CD4-positive, alpha-beta T cell treated with Interleukin-2 at 100 ng/mL for 4 hours (primary cell): ENCODE measurements around the gene MRRF.

ENCODE experiments used
- DNase-seq: peaks from one replicate; pipeline ENCODE4 v3.0.0-alpha.2; 2020; ENCODE audit warnings: low spot score

The MRRF gene

DNA sequence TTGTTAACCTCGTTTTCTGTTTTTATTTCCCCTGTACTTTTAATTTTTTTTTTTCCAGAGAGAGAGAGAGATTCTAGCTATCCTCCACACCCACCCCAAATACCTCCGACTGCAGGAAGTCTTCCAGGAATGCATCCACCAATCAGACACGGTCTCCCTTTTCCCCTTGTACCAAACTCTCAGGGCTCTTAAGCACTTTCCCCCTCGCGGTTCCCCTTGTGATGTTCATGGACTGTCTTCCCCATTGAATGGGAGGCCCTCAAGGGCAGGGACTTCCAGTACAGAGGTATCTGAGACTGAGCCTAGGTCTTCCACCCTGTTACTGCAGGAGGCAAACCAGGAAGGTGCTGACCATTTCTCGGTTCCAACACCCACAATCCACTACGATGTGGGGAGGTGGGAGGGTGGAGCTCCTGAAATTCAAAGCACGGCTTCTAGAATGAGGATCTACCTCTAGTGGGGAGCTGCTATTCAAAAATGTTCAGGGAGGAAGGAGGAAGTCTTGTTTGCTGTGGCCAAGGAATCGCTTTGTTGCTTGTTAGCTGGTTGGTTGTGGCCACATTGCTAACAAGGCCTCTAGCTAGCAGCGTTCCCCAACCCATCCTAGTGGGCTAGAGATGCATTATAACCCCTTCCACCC, 68.6 kb downstream of the MRRF start:
- no peak for DNase-seq

DNA sequence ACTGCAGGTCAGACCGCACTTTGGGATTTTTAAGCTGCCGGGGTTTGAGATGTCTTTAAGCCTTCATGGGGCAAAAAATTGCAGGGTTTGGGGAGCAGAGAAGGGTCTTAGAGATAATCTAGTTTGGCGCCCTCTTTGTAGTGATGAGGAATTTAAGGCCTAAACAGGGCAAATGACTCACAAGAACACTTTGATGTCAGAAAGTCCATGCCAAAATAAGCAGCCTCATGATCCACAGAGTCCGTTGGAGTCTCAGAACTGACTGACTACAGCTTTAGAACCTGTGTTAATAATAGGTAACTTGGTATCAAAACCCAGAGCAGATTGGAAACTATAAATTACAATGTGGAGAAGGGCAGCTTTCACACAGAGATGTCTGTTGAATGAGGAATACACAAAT, 70.2 kb downstream of the MRRF start:
- DNase-seq = no peak

DNA sequence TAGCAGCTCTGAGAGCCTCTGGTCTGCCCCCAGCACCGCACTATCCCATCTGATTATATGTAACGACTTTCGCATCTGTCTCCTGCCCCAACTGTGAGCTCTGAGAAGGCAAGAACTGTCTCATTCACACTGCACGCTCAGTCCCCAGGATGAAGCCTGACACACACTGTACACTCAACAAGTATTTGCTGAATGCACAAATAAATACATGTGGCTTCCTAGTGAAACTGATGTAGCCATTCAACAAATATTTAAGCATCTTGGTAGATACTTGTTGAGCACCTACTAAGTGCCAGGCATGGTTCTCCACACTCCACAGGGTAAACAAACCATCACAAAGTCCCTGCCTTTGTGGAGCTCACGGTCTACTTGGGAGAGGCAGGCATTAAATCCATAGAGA, 71.5 kb downstream of the MRRF start:
- no peak for DNase-seq

DNA sequence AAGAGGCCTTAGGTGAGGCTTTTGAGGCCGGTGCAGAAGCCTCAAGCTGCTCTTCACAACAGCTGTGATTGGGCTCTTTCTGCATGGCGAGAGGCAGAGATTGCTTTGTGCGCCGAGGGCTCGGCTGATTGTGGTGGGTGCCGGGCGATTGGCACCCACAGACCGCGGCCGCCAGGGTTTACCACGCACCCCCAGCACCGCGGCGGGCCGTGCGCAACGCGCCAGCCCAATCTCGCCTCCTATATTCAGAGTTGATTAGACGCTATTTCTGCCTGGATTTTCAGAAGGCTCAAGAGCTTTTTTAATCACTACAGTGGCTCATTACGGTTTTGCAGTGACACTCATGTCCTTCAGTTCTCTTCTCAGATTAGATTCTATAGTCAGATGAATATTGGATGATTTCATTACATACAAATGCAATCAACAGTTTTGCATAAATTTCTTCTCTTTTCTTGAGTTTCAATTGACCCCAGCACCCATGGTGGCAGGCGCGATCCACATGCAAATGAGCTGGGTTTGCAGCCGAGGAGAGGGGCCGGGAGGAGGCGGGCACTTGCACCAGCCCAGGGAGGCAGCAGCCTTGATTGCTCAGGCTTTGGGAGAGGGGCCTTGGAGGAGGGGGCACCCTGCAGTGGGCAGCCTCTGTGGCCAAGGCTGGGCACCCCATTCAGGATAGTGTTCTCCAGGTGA, 72.3 kb downstream of the MRRF start:
- DNase-seq = no peak

DNA sequence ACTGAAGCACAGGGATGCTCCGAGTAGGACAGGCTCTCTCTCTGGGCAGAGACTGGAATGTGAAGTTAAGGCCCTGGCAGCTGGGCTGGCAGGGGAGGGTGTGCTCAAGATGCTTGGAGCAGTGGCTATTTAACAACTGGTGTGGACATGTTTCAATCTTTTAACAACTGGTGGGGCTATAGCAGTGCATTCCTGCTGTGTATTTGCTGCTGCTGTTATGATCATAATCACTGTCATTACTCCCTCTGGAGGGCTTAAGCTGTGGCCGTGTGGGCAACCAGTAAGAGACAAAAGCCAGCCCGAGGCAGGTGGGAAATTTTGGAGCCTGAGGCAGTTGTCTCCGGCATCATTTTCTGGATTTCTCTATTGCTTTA, 72.9 kb downstream of the MRRF start:
- DNase-seq = no peak

DNA sequence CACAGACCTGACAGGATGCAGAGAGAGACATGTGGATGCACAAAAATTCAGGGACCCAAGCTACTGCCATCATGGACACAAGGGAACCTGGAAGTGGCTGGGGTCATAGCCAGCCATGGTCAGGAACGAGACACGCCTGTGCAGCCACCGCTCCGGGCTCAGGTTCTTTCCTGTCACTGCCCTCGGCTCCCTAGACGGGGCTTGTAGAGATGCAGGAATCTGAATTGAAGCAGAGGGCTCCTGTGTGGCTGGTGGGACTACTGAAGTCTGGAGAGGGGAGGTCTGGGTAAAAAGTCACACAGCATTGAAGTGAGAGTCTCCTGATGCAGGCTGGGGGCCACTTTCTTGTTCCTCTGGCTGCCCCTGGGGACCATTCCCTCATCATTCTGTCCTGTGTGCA, 73.9 kb downstream of the MRRF start:
- DNase-seq = no peak

DNA sequence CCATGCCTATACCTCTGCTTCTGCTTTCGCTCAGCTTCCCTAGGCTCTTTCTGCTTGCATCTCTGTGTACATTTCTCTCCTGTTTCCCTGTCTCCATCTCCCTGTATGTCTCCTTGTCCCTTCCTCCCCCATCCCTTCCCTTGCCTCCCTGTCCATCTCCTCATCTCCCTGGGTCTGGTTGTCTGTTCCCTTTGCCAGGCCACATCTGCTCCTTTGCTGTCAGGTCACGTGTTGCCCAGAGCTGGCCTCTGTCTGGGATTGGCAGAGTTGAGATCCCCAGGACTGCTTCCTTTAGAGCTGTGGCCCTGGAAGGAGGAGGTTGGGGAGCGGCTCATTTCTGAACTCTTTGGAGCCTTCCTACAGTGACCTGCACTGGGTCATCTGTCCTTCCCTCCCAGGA, 74.3 kb downstream of the MRRF start:
- no peak for DNase-seq

DNA sequence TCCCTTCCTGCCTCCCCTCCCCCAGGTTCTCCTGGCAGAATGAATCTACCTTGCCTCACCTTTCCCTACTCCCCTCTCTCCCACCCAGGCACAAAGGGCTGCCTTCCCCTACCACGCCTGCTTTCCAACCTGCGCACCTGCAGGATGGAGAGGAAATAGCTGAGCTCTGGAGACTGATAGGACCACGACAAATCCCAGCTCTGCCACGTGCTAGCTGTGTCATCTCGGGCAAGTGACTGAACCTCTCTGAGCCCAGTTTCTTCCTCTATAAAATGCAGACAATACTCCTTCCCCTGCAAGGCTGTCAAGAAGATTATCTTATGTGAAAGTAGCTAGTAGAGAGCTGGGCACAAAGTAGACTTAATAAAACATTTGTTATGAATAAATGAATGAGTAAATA, 74.9 kb downstream of the MRRF start:
- DNase-seq = no peak

DNA sequence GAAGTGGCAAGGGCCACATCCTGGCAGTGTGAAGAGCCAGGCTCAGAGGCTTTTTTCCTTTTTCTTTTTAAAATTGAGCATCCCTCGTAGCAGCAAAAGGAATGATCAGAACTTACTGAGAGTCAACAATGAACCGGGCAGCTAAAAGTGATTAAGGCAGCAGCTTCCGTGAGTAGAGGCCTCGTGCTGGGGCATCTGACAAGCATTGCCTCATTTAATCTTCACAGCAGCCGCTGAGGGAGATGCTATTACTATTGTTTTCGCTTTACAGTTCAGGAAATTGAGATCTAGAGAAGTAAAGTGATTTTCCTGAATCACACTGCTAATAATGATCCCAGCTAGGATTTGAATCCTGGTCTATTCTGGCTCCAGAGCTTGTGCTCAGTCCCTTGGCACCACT, 75.5 kb downstream of the MRRF start:
- no peak for DNase-seq

DNA sequence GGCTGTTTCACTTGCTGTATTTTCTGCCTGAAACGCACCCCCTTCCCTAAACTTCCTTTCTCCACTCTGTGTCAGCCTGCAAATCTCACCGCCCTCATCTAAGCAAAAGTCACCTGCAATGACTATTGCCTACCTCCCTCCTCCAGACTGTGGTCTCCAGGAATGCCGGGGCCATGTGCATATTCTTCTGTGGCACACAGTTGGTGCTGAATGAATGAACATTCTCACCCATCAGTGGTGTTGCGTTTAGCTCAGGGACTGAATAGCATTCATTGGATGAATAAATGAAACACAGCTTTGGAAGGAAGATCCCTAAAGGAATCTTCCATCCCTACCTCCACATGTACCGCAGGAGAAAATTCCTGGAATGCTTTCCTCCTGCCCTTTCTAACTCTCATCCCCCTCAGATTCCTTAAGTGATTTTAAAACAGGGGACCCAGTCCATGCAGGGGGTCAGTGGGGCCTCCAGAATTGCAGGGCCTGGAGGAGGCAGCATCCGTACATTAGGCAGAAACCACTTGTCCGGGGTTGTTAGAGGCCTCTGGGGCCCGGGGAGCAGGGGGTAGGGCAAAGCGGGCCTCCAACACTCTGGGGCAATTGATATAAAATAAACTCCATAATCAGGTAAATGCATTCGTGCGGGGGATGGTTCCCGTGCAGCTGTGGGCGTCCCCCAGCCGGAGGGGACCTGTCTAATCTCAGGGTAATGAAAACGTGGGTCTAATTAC, 77.8 kb downstream of the MRRF start:
- no peak for DNase-seq

DNA sequence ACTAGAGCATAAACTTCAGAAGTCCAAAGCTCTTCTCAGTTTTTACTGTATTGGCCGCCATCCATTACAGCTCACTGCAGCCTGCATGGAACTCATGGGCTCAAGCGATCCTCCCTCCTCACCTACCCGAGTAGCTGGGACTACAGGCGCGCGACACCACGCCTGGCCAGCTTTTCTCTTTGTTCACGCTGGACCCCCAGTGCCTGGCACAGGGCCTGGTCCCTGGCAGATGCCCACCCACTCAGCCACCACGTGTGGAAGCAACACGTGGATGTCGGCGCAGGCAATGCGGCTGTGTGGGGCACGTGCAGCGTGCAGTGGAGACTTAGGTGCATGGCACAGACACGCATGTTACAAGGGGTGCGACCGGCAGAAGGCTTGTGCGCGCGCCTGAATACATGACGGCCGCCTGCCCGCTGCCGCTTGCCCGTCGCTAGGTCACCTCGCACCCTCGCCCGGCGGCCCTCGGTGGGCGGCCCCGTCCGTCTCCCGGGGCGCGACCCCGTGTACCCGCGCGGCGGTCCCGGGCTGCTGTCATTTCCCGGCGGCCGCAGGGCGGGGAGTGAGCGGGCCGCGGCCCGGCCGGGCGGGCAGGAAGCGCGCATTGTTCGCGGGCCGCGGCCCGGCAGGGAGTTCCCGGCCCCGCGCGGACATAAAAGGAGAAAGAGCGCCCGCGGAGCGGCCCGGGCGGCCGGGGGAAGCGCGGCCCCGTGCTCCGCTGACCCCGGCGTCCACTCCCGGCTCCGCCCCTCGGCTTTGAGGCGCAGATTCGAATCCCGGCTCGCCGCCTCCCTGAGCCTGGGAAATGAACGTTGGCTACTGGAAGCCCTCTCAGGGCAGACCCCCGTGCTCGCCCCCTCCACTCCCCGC, 82.0 kb downstream of the MRRF start:
- no peak for DNase-seq

DNA sequence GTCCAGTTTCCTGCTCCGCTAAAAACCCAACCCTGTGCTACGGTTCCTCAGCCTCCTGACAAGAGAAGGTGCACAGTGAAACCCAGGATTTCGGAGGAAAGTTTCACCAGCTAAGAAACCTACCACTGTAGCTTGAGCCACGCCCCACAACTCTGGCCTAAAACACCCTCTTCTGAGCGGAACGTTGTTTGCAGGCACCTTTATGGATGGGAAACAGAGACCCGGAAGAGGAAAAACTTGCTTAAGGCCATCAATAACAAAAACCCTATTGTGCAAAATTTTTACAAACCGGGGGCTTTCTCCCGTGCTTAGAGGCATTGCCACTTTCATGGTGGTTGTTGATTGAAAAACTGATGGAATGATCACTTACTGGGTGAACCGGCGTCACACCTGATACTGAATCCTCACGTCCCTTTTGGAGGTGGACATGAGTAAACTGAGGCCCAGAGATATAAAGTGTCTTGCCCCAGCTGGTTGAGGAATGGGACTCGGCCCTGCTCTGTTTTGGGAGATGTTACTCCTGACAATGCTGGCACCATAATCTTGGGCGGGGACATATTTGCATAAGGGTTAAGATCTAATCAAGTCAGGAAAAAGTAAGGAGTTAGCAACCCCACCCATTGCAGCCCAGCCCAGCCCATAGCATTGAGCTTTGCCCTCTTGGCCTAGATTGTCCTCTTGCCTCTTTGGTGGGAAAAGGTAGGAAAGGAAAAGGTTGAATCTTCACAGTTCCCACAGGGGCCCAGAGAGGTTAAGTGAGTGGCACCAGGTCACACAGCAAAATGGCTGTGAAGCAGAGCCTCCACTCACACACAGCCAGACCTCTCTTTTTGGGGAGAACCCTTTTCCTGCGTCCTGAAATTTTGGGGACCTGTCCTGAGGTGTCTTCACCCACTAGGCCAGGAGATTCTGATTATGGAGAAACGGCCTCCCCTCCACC, 82.9 kb downstream of the MRRF start:
- DNase-seq = no peak

DNA sequence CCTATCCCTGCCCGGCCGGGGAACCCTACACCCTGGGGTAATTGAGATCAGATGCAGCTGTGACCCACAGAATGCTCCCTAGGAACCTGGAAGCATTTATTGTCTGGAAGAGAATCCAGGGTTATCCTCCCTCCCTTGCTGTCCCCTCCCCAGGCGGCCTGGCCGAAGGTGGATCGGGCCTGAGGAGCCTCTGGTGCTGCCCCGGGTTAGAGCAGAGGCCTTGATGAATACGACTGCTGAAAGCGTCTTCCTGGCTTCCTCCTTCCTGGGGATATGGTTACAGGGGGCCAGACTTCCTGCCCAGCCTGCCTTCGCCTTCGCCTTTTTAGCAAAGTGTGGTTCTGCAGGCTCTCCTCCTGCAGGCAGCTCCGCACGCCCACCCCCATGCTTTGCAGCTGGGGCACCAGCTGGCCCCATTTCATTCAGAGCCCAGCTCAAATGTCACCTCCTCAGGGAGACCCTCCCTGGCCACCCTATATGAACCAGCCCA, 83.7 kb downstream of the MRRF start:
- no peak for DNase-seq

DNA sequence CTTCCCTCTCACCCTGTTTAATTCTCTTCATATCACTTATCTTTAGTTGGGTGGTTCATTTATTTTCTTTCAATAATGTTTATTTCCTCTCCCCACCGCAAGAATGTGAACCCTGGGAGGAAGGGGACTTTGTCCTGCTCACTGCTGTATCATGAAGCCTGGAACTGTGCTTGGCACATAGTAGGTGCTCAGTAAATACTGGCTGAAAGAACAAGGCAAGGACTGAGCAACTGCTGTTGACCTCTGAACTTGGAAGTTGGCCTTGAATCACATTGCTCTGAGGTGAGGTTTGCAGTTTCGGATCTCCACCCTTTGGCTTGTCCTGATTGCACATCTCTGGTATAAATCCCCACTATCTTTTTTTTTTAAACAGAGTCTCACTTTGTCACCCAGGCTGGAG, 84.1 kb downstream of the MRRF start:
- DNase-seq = no peak

DNA sequence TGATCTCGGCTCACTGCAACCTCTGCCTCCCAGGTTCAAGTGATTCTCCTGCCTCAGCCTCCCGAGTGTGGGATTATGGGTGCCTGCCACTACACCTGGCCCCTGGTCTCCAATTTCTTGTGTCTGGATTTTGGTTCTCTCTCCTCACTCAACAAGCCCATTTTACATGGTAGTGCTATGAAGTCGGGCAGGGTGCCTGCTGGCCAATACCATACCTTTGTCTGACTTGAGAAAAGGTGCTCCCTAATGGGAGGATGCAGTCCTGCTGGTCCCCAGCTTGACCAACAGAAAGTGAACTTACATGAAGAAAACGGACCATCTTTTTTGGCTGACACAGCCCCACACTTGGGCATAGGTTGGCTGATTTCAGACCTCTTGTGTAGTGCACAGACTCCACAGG, 84.5 kb downstream of the MRRF start:
- no peak for DNase-seq

DNA sequence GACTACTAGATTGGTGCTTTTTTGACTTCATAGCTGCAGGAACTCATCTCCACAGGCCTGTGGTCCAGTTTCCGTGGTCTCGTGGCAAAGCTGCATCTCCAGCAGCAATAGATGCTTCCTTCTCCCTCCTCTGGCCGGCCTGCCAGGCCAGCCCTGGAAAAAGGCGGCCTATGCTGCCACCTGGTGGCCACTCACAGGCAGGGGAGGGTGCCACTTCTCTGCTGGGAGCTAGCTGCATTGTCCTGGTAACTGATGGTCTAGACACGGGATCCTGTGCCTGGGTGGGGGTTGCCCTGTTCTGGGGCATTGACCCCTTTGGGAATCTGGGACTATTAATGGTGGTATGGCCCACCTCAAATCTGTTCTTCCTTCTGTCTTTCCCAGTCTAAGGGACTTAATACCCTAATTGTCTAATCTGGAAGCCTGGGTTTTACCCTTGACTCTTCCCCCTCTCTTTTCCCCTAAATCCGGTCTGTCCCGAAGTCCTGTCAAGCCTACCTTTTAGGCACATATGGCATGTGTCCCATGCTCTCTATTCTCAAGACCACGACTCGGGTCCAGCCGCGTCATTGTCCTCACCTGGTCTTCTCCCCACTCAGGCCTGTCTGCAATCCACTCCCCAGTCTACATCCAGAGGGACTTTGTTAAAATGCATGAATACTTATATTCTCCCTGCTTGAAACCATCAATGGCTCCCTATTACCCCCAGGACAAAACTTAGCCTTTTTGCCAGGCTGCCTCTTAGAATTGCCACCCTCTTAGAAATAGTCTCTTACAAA, 86.1 kb downstream of the MRRF start:
- peak; percentile 74 for DNase-seq

DNA sequence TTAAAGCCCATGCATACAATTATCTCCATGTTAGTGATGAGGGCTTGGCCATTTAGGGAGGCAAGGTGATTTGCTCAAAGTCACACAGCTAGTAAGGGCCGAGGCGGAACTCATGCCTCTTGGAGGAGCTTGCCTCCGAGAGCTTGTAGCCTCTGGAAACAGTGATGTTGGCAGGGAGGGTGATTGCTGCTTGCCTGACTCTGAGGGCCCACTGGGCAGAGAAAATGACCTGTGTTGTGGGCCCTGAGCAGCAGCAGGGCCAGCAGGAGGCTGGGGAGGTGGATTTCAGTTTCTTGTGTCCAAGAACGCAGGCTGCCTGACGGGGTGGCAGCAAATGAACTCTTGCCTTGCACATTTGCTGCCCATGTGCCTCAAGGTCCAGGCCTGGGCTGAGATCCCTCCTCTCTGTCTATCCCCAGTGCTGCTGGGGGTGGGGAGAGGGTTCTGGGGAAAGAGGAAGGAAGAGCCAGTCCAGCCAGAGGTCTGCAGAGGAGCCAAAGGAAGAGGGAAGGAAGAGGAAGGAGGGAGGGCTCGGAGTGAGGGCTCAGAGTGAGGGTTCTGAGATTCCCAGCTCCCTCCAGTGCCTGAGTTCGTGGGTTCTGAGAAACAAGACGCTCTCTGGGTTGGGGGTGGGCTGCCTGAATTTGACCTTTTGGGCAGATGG, 90.0 kb downstream of the MRRF start:
- no peak for DNase-seq

DNA sequence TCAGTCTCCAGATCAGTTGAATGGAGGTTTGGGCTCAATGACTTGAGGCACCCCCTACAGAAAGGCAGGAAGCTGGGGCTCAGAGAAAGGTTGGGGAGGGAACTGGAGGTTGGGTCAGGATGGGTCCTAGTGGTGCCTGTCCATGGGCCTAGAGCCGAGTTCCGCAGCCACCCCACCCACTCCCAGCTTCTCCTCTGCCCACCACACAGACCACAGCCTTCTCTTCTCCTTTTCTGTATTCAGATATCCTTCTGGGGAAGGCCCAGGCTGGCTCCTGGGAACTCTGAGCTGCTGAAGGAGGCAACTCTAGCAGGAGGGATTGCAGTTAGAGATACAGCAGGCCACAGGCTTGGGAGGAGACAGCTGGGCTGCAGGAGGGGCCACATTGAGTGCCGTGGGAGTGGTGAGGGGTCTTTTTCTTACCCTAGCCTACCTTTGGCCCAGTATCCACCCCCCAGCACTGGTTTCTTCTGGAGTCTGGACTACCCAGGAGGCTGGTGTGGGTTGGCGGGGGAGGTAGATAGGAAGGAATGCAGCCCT, 90.7 kb downstream of the MRRF start:
- no peak for DNase-seq

DNA sequence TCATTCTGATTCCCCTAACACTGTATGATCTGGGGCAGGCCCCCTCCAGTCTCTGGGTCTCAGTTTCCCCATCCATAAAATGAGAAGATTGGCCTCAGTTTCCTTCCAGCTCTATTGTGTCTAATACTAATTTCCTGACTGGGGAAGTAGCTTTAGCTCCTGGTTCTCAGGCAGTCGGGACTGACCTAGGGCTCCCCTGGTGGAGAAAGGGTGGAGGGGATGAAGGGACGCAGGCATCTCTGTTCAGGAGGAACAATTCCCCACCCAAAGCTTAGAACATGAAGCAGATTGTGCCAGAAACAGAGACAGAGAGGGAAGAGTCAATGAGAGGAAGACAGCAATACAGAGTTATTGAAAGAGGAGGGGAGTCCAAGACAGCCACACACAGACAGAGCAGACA, 91.9 kb downstream of the MRRF start:
- no peak for DNase-seq

DNA sequence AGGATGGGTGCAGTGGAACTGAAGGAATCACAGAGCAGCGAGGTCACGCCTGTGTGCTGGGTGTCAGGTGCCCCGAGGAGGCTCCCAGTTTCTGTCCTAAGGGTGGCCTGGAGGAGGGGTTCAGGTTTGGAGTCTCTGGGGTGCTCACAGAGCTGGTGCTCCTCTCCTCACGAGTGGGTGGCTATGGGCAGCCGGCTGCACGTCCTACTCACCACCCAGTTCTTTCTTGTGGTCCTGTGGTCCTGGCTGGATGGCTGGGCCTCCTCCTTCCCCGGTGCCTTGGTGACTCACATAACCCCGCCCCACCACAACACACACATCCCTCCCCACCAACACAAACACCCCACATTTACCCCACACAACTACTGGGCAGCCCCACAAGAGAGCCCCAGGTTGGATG, 96.2 kb downstream of the MRRF start:
- no peak for DNase-seq
